ENCODE results near the gene ITPKB.

ITPKB gene

GRCh38 chr1:226643611-226644540 lies 95.2 kb downstream of the ITPKB start:
- Histone ChIP-seq H3K4me3 (ENCODE audit: low read depth, low read length) (no peak overlapping the region), H3K27me3 (ENCODE audit: insufficient read depth, low read depth, severe bottlenecking) (no peaks in the 10 kb centered on the region), H3K9me3 (ENCODE audit: severe bottlenecking) (no peaks in the 10 kb centered on the region), H3K27ac (no peak overlapping the region), H3K36me3 (no peaks in the 10 kb centered on the region)
- TF ChIP-seq CTCF (IDR thresholded peaks at IDR 0.05; ENCODE audit: low read depth, low read length), result no peak
- no peak for DNase-seq

GRCh38 chr1:226643177-226643576 lies 95.9 kb downstream of the ITPKB start:
- Histone ChIP-seq H3K36me3 (no peaks in the 10 kb centered on the region), H3K4me3 (ENCODE audit: low read depth, low read length) (no peak overlapping the region), H3K27ac (no peak overlapping the region), H3K9me3 (ENCODE audit: severe bottlenecking) (no peaks in the 10 kb centered on the region), H3K27me3 (ENCODE audit: insufficient read depth, low read depth, severe bottlenecking) (no peaks in the 10 kb centered on the region)
- no peak for DNase-seq
- TF ChIP-seq CTCF (IDR thresholded peaks at IDR 0.05; ENCODE audit: low read depth, low read length), result no peak

- Histone ChIP-seq H3K27me3 (ENCODE audit: insufficient read depth, low read depth, severe bottlenecking) (no peaks in the 10 kb centered on the region), H3K36me3 (no peaks in the 10 kb centered on the region), H3K9me3 (ENCODE audit: severe bottlenecking) (no peaks in the 10 kb centered on the region), H3K4me3 (ENCODE audit: low read depth, low read length) (no peak overlapping the region), H3K27ac (no peak overlapping the region)
- no peak for TF ChIP-seq CTCF (IDR thresholded peaks at IDR 0.05; ENCODE audit: low read depth, low read length)
- no peak for DNase-seq
Observed at GRCh38 chr1:226642421-226642820, 96.7 kb downstream of the ITPKB start.

- no peak overlapping the region for H3K27ac ChIP-seq
- H3K4me3 ChIP-seq (ENCODE audit: low read depth, low read length), result no peak overlapping the region
Observed at GRCh38 chr1:226641671-226642231, 97.3 kb downstream of the ITPKB start.

GRCh38 chr1:226640321-226641136 lies 98.6 kb downstream of the ITPKB start:
- no peaks in the 10 kb centered on the region for H3K9me3 ChIP-seq (ENCODE audit: severe bottlenecking)
- no peaks in the 10 kb centered on the region for H3K36me3 ChIP-seq
- no peak for TF ChIP-seq CTCF (IDR thresholded peaks at IDR 0.05; ENCODE audit: low read depth, low read length)
- no peaks in the 10 kb centered on the region for H3K27me3 ChIP-seq (ENCODE audit: insufficient read depth, low read depth, severe bottlenecking)
- H3K4me3 ChIP-seq (ENCODE audit: low read depth, low read length), result no peak overlapping the region
- no peak for DNase-seq
- H3K27ac ChIP-seq, result no peak overlapping the region

More at GRCh38 chr1:226641671-226642231, 97.3 kb downstream of the ITPKB start:
- DNase-seq, result no peak
- H3K36me3 ChIP-seq, result no peaks in the 10 kb centered on the region
- no peaks in the 10 kb centered on the region for H3K27me3 ChIP-seq (ENCODE audit: insufficient read depth, low read depth, severe bottlenecking)
- no peaks in the 10 kb centered on the region for H3K9me3 ChIP-seq (ENCODE audit: severe bottlenecking)
- TF ChIP-seq CTCF (IDR thresholded peaks at IDR 0.05; ENCODE audit: low read depth, low read length), result no peak

Data from WERI-Rb-1 (cell line).